SK-N-SH (cell line): Measurements from ENCODE around the gene EN1. TPM values are rescaled to one million over a fixed set of nuclear protein-coding genes. Genes with fewer than 3 reads are reported as not detected.

ENCODE experiments used
- CTCF ChIA-PET: fragments of 300-600, 350-600 bp; formaldehyde crosslinking; extraction: SDS; loops from one replicate; lab custom pipeline; 2021; lab: Yijun Ruan, JAX
- POLR2A ChIA-PET: fragments of 350-600 bp; sonication (Branson Sonifier 250); formaldehyde crosslinking; extraction: SDS; loops from one replicate; lab custom pipeline; 2020; ENCODE audit warnings: antibody characterized with exemption, inconsistent platforms; lab: Yijun Ruan, JAX
- DNase-seq: peaks from one replicate; pipeline ENCODE4 v3.0.0; 2012
- H2AFZ ChIP-seq: fragments of 200-600 bp; sonication (generic); 2 replicates; pipeline ENCODE4 v1.8.1; 2016; ENCODE audit warnings: antibody characterized with exemption, mild to moderate bottlenecking, low read depth
- H3F3A ChIP-seq: fragments of 200-600 bp; sonication (generic); replicated peaks from 2 replicates; pipeline ENCODE3; 2016; ENCODE audit warnings: antibody characterized with exemption, mild to moderate bottlenecking; ENCODE audit not compliant: insufficient read depth
- H3K27ac ChIP-seq, 2 experiments: fragments of 200-500 bp in 1 of 2; fragments of 200-600 bp in 1 of 2; sonication (Bioruptor generic) in 1 of 2; sonication (generic), shearing (Covaris generic) in 1 of 2; 2 replicates each; pipeline versions ENCODE4 v1.5.1 to v1.6.1; 2014 to 2016; ENCODE audit warnings: low read depth in 2 of 2, inconsistent platforms in 1 of 2, low read length in 1 of 2, mild to moderate bottlenecking in 1 of 2, mixed read lengths in 1 of 2
- H3K27me3 ChIP-seq: fragments of 200-600 bp; sonication (generic), shearing (Covaris generic); 2 replicates; pipeline ENCODE4 v1.6.1; 2016; ENCODE audit warnings: mixed run types; ENCODE audit not compliant: insufficient read depth
- H3K36me3 ChIP-seq, 2 experiments: fragments of 200-500 bp in 1 of 2; fragments of 200-600 bp in 1 of 2; sonication (Bioruptor generic) in 1 of 2; sonication (generic) in 1 of 2; replicated peaks in 1 of 2; 2 replicates each; pipeline versions ENCODE3 to v1.5.1; 2014 to 2016; ENCODE audit warnings: low read length in 1 of 2, mild to moderate bottlenecking in 1 of 2; ENCODE audit not compliant: insufficient read depth in 2 of 2, control insufficient read depth in 1 of 2
- H3K4me1 ChIP-seq, 2 experiments: fragments of 200-500 bp in 1 of 2; fragments of 200-600 bp in 1 of 2; sonication (Bioruptor generic) in 1 of 2; sonication (generic), shearing (Covaris generic) in 1 of 2; 2 replicates each; pipeline versions ENCODE4 v1.5.1 to v1.6.1; 2014 to 2016; ENCODE audit warnings: low read depth in 1 of 2, low read length in 1 of 2, mixed run types in 1 of 2; ENCODE audit not compliant: insufficient read depth in 2 of 2, control insufficient read depth in 1 of 2
- H3K4me2 ChIP-seq: fragments of 200-600 bp; sonication (generic), shearing (Covaris generic); 2 replicates; pipeline ENCODE4 v1.6.1; 2017; ENCODE audit warnings: mixed run types
- H3K4me3 ChIP-seq, 2 experiments: fragments of 200-500 bp in 1 of 2; fragments of 200-600 bp in 1 of 2; sonication (Bioruptor generic) in 1 of 2; sonication (generic), shearing (Covaris generic) in 1 of 2; 2 replicates each; pipeline versions ENCODE4 v1.5.1 to v1.8.1; 2014 to 2016; ENCODE audit warnings: low read depth in 2 of 2, inconsistent platforms in 1 of 2, low read length in 1 of 2, mild to moderate bottlenecking in 1 of 2, mixed read lengths in 1 of 2, moderate library complexity in 1 of 2
- H3K79me2 ChIP-seq: fragments of 200-600 bp; sonication (generic); 2 replicates; pipeline ENCODE4 v1.8.1; 2017; ENCODE audit warnings: mild to moderate bottlenecking; ENCODE audit not compliant: insufficient read depth
- H3K9ac ChIP-seq: fragments of 200-600 bp; sonication (generic); 2 replicates; pipeline ENCODE4 v1.6.1; 2017; ENCODE audit warnings: mixed run types
- H3K9me2 ChIP-seq: fragments of 200-600 bp; sonication (generic); 2 replicates; pipeline ENCODE4 v1.6.1; 2017; ENCODE audit warnings: mixed run types
- H3K9me3 ChIP-seq: fragments of 200-600 bp; sonication (generic); 2 replicates; pipeline ENCODE4 v1.6.1; 2017; ENCODE audit warnings: mixed run types, mild to moderate bottlenecking, moderate library complexity
- H4K20me1 ChIP-seq: fragments of 200-600 bp; sonication (generic); 2 replicates; pipeline ENCODE4 v1.6.1; 2017; ENCODE audit warnings: mild to moderate bottlenecking, mixed run types; ENCODE audit not compliant: insufficient read depth
- CHD2 ChIP-seq: fragments of 150-350 bp; IDR thresholded peaks from 2 replicates; pipeline ENCODE4 v1.6.1; 2018; ENCODE audit warnings: low read length; ENCODE audit not compliant: partially characterized antibody
- EP300 ChIP-seq, 2 experiments: IDR thresholded peaks; 2 replicates each; pipeline versions ENCODE4 v1.4.0 to v1.6.1; 2012; ENCODE audit warnings: borderline replicate concordance in 1 of 2, low read depth in 1 of 2, low read length in 1 of 2
- EZH2phosphoT487 ChIP-seq: fragments of 200-600 bp; sonication (generic); IDR thresholded peaks from 2 replicates; pipeline ENCODE4 v1.6.1; 2017; ENCODE audit warnings: low read depth, mixed run types, mild to moderate bottlenecking, antibody characterized with exemption, moderate library complexity, borderline replicate concordance
- FOSL2 ChIP-seq: IDR thresholded peaks from 2 replicates; pipeline ENCODE4 v1.4.0; 2012; ENCODE audit warnings: low read depth, mild to moderate bottlenecking, moderate library complexity, borderline replicate concordance
- FOXM1 ChIP-seq: IDR thresholded peaks from 2 replicates; pipeline ENCODE4 v1.4.0; 2012; ENCODE audit warnings: low read depth, mild to moderate bottlenecking
- GABPA ChIP-seq: IDR thresholded peaks from 2 replicates; pipeline ENCODE4 v1.4.0; 2012; ENCODE audit warnings: low read depth, mild to moderate bottlenecking
- JUND ChIP-seq: IDR thresholded peaks from 2 replicates; pipeline ENCODE4 v1.4.0; 2012
- MEF2A ChIP-seq: IDR thresholded peaks from 2 replicates; pipeline ENCODE4 v1.4.0; 2012; ENCODE audit warnings: low read depth, borderline replicate concordance
- MXI1 ChIP-seq: IDR thresholded peaks from 2 replicates; pipeline ENCODE4 v1.6.1; 2012; ENCODE audit warnings: mild to moderate bottlenecking, low read depth, low read length, improper control_type of control experiment
- NFIC ChIP-seq: IDR thresholded peaks from 2 replicates; pipeline ENCODE4 v1.4.0; 2012; ENCODE audit warnings: borderline replicate concordance
- POLR2AphosphoS5 ChIP-seq: IDR thresholded peaks from 2 replicates; pipeline ENCODE4 v1.6.1; 2012; ENCODE audit warnings: low read depth, low read length
- RAD21 ChIP-seq: IDR thresholded peaks from 2 replicates; pipeline ENCODE4 v1.6.1; 2012; ENCODE audit warnings: mild to moderate bottlenecking, low read length
- RCOR1 ChIP-seq: fragments of 150-350 bp; IDR thresholded peaks from 2 replicates; pipeline ENCODE4 v1.6.1; 2017; ENCODE audit warnings: antibody characterized with exemption, low read length
- RFX5 ChIP-seq: IDR thresholded peaks from 2 replicates; pipeline ENCODE4 v1.6.1; 2012; ENCODE audit warnings: mild to moderate bottlenecking, improper control_type of control experiment, low read length
- SMC3 ChIP-seq: IDR thresholded peaks from 2 replicates; pipeline ENCODE4 v1.6.1; 2012; ENCODE audit warnings: low read depth, low read length, improper control_type of control experiment
- TEAD4 ChIP-seq: IDR thresholded peaks from 2 replicates; pipeline ENCODE4 v1.4.0; 2012; ENCODE audit warnings: mild to moderate bottlenecking, borderline replicate concordance; ENCODE audit not compliant: insufficient read depth
- YY1 ChIP-seq: IDR thresholded peaks from 2 replicates; pipeline ENCODE4 v1.4.0; 2012; ENCODE audit warnings: low read depth, mild to moderate bottlenecking
- ZBTB33 ChIP-seq: IDR thresholded peaks from 2 replicates; pipeline ENCODE4 v1.4.0; 2012; ENCODE audit warnings: low read depth, borderline replicate concordance
- WGBS: methylation state at CpG from one replicate; pipeline ENCODE4 v1.1.6; 2017; ENCODE audit warnings: low lambda C conversion rate; 5-methylcytosine and 5-hydroxymethylcytosine counted together
- polyA plus RNA-seq, 3 experiments: library from polyadenylated mRNA; depleted of rRNA; stranded (reverse); fragments of >200 nt; gene quantifications; 2 replicates each; pipeline ENCODE4 v1.2.3, GENCODE V29; 2012
- TF ChIP-seq, protein P1 (sequence below): IDR thresholded peaks from 2 replicates; pipeline ENCODE4 v1.4.0; 2012; ENCODE audit warnings: low read depth
- TF ChIP-seq, protein P2 (sequence below): fragments of 200-600 bp; sonication (generic); IDR thresholded peaks from 2 replicates; pipeline ENCODE4 v1.6.1; 2017; ENCODE audit warnings: antibody characterized with exemption, mild to moderate bottlenecking, moderate library complexity
- TF ChIP-seq, protein P3 (sequence below): IDR thresholded peaks from 2 replicates; pipeline ENCODE4 v1.4.0; 2012; ENCODE audit warnings: low read depth, borderline replicate concordance

EN1 gene
- polyA plus RNA-seq, 1 of the 3 experiments (the other 2 are of a cell fraction) = not detected

- CTCF ChIA-PET = interaction anchor here (1.0 to 3.0 kb wide), 6 partner anchors 9 to 818 kb away, joined by 3 to 12 read pairs (median 4); no protein-coding TSS in a partner anchor
- POLR2A ChIA-PET = no interaction called here
- Histone ChIP-seq H3K27me3 (peaks cover 54% of the 10 kb centered on the region), H3F3A (no peaks in the 10 kb centered on the region), H4K20me1 (no peaks in the 10 kb centered on the region), H3K4me1 (no peaks in the 10 kb centered on the region), H3K36me3 (no peaks in the 10 kb centered on the region), H3K9ac (no peak overlapping the region), H3K4me3 (no peak overlapping the region), H2AFZ (no peak overlapping the region)
- TF ChIP-seq ZBTB33 (no peak), FOXM1 (no peak), GABPA (no peak), SMC3 (no peak), POLR2AphosphoS5 (no peak), RAD21 (no peak), MEF2A (no peak), NFIC (no peak), CHD2 (no peak), TEAD4 (no peak)
- TF ChIP-seq, all 33 proteins: peak for 0
- no peak overlapping the region for H3K27ac ChIP-seq
- 27% methylated on average over 11 of the region's 13 CpGs for WGBS
- DNase-seq = no peak
- no peaks in the 10 kb centered on the region for H3K9me3 ChIP-seq
- H3K79me2 ChIP-seq = no peaks in the 10 kb centered on the region
- H3K9me2 ChIP-seq = no peaks in the 10 kb centered on the region
- H3K4me2 ChIP-seq = no peak overlapping the region
Measured at GRCh38 chr2:118864207-118864606, 16.8 kb upstream of the EN1 start.

- Histone ChIP-seq H3K9me2 (no peaks in the 10 kb centered on the region), H3K36me3 (no peaks in the 10 kb centered on the region), H4K20me1 (no peaks in the 10 kb centered on the region), H3F3A (no peaks in the 10 kb centered on the region), H3K79me2 (no peaks in the 10 kb centered on the region), H3K4me2 (no peak overlapping the region), H3K4me3 (no peak overlapping the region), H3K9me3 (no peaks in the 10 kb centered on the region), H3K27me3 (peaks cover 79% of the 10 kb centered on the region), H2AFZ (no peak overlapping the region), H3K4me1 (no peaks in the 10 kb centered on the region), H3K27ac (no peak overlapping the region), H3K9ac (no peak overlapping the region)
- CTCF ChIA-PET = no interaction called here
- POLR2A ChIA-PET = no interaction called here
- DNase-seq = no peak
- TF ChIP-seq MEF2A (no peak), RFX5 (no peak), EZH2phosphoT487 (no peak), RCOR1 (no peak), GABPA (no peak), FOSL2 (no peak), MXI1 (no peak), EP300 (IDR thresholded peaks at IDR 0.05; ENCODE audit: borderline replicate concordance in 1 of 2, low read depth in 1 of 2, low read length in 1 of 2) (no peak), YY1 (no peak), SMC3 (no peak), NFIC (no peak), JUND (no peak)
- TF ChIP-seq, protein P1, sequence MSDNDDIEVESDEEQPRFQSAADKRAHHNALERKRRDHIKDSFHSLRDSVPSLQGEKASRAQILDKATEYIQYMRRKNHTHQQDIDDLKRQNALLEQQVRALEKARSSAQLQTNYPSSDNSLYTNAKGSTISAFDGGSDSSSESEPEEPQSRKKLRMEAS = no peak
- TF ChIP-seq, protein P2, sequence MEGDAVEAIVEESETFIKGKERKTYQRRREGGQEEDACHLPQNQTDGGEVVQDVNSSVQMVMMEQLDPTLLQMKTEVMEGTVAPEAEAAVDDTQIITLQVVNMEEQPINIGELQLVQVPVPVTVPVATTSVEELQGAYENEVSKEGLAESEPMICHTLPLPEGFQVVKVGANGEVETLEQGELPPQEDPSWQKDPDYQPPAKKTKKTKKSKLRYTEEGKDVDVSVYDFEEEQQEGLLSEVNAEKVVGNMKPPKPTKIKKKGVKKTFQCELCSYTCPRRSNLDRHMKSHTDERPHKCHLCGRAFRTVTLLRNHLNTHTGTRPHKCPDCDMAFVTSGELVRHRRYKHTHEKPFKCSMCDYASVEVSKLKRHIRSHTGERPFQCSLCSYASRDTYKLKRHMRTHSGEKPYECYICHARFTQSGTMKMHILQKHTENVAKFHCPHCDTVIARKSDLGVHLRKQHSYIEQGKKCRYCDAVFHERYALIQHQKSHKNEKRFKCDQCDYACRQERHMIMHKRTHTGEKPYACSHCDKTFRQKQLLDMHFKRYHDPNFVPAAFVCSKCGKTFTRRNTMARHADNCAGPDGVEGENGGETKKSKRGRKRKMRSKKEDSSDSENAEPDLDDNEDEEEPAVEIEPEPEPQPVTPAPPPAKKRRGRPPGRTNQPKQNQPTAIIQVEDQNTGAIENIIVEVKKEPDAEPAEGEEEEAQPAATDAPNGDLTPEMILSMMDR = no peak
- TF ChIP-seq, protein P3, sequence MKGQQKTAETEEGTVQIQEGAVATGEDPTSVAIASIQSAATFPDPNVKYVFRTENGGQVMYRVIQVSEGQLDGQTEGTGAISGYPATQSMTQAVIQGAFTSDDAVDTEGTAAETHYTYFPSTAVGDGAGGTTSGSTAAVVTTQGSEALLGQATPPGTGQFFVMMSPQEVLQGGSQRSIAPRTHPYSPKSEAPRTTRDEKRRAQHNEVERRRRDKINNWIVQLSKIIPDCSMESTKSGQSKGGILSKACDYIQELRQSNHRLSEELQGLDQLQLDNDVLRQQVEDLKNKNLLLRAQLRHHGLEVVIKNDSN = no peak
- WGBS = 0% methylated on average over 1 of the region's 1 CpG
Measured at GRCh38 chr2:118861731-118862130, 14.3 kb upstream of the EN1 start.
